HEK293 (cell line): ENCODE data around the gene ABAT.

Source experiments
- CTCF ChIA-PET: fragments of 350-600 bp; formaldehyde crosslinking; extraction: SDS; loops from one replicate; lab custom pipeline; 2021; ENCODE audit warnings: antibody characterized with exemption; lab: Yijun Ruan, JAX
- POLR2A ChIA-PET: fragments of 300-600 bp; formaldehyde crosslinking; extraction: SDS; loops from one replicate; lab custom pipeline; 2020; ENCODE audit warnings: antibody characterized with exemption, inconsistent platforms; lab: Yijun Ruan, JAX
- H3K27ac ChIP-seq: fragments of 200-500 bp; sonication (Bioruptor generic); 2 replicates; pipeline ENCODE4 v1.5.1; 2014; ENCODE audit warnings: low read depth, low read length, control low read depth, inconsistent platforms; ENCODE audit errors: extremely low read depth
- H3K36me3 ChIP-seq, 2 experiments: fragments of 200-500 bp in 1 of 2; sonication (Bioruptor generic) in 1 of 2; 1 replicate in 1 of 2; 2 replicates in 1 of 2; pipeline ENCODE4 v1.5.1; 2014 to 2017; ENCODE audit warnings: inconsistent platforms in 2 of 2, low read length in 2 of 2; ENCODE audit not compliant: control insufficient read depth in 2 of 2, insufficient read depth in 1 of 2
- H3K4me1 ChIP-seq: fragments of 200-500 bp; sonication (Bioruptor generic); 2 replicates; pipeline ENCODE4 v1.5.1; 2014; ENCODE audit warnings: mild to moderate bottlenecking, low read length, inconsistent platforms; ENCODE audit not compliant: control insufficient read depth, insufficient read depth
- H3K4me3 ChIP-seq: 2 replicates; pipeline ENCODE4 v1.5.1; 2011; ENCODE audit warnings: low read depth, mild to moderate bottlenecking, control low read depth, low read length, moderate library complexity
- H3K9me3 ChIP-seq: fragments of 200-500 bp; sonication (Bioruptor generic); 2 replicates; pipeline ENCODE4 v1.5.1; 2014; ENCODE audit warnings: low read depth, low read length, inconsistent platforms; ENCODE audit not compliant: control insufficient read depth, insufficient read depth
- EGR2 ChIP-seq: fragments of 450-650 bp; formaldehyde crosslinking; IDR thresholded peaks from 2 replicates; pipeline ENCODE4 v1.5.1; 2016; ENCODE audit warnings: low read depth, missing biosample characterization, missing genetic modification characterization
- KLF7 ChIP-seq: fragments of 450-650 bp; formaldehyde crosslinking; IDR thresholded peaks from 2 replicates; pipeline ENCODE4 v1.5.1; 2016; ENCODE audit warnings: missing biosample characterization, missing genetic modification characterization, borderline replicate concordance
- PATZ1 ChIP-seq: fragments of 450-650 bp; formaldehyde crosslinking; IDR thresholded peaks from 2 replicates; pipeline ENCODE4 v1.5.1; 2016; ENCODE audit warnings: missing biosample characterization, missing genetic modification characterization
- PRDM4 ChIP-seq: fragments of 450-650 bp; formaldehyde crosslinking; IDR thresholded peaks from 2 replicates; pipeline ENCODE4 v1.5.1; 2017; ENCODE audit warnings: missing biosample characterization, missing genetic modification characterization
- SP3 ChIP-seq: fragments of 450-650 bp; formaldehyde crosslinking; IDR thresholded peaks from 2 replicates; pipeline ENCODE4 v1.5.1; 2016; ENCODE audit warnings: missing biosample characterization, missing genetic modification characterization
- ZFHX2 ChIP-seq: fragments of 450-650 bp; formaldehyde crosslinking; conservative IDR thresholded peaks from 2 replicates; pipeline ENCODE4 v1.5.1; 2016; ENCODE audit warnings: missing biosample characterization, missing genetic modification characterization
- ZNF157 ChIP-seq: fragments of 450-650 bp; formaldehyde crosslinking; IDR thresholded peaks from 2 replicates; pipeline ENCODE4 v1.5.1; 2016; ENCODE audit warnings: missing biosample characterization, missing genetic modification characterization
- ZNF18 ChIP-seq: fragments of 450-650 bp; formaldehyde crosslinking; IDR thresholded peaks from 2 replicates; pipeline ENCODE4 v1.5.1; 2016; ENCODE audit warnings: missing biosample characterization, missing genetic modification characterization
- ZNF280D ChIP-seq: fragments of 450-650 bp; formaldehyde crosslinking; IDR thresholded peaks from 2 replicates; pipeline ENCODE4 v1.5.1; 2016; ENCODE audit warnings: missing biosample characterization, missing genetic modification characterization
- ZNF398 ChIP-seq: fragments of 450-650 bp; formaldehyde crosslinking; IDR thresholded peaks from 2 replicates; pipeline ENCODE4 v1.5.1; 2017; ENCODE audit warnings: missing biosample characterization, missing genetic modification characterization
- ZNF473 ChIP-seq: fragments of 450-650 bp; formaldehyde crosslinking; IDR thresholded peaks from 2 replicates; pipeline ENCODE4 v1.5.1; 2017; ENCODE audit warnings: missing biosample characterization, missing genetic modification characterization
- ZNF555 ChIP-seq: fragments of 450-650 bp; formaldehyde crosslinking; conservative IDR thresholded peaks from 2 replicates; pipeline ENCODE4 v1.5.1; 2017; ENCODE audit warnings: missing biosample characterization, mild to moderate bottlenecking, missing genetic modification characterization, inconsistent platforms
- ZNF558 ChIP-seq: fragments of 450-650 bp; formaldehyde crosslinking; IDR thresholded peaks from 2 replicates; pipeline ENCODE4 v1.5.1; 2016; ENCODE audit warnings: missing biosample characterization, missing genetic modification characterization
- ZNF580 ChIP-seq: fragments of 450-650 bp; formaldehyde crosslinking; IDR thresholded peaks from 2 replicates; pipeline ENCODE4 v1.5.1; 2016; ENCODE audit warnings: missing biosample characterization, missing genetic modification characterization
- ZNF624 ChIP-seq: fragments of 450-650 bp; formaldehyde crosslinking; IDR thresholded peaks from 2 replicates; pipeline ENCODE4 v1.5.1; 2017; ENCODE audit warnings: missing biosample characterization, missing genetic modification characterization
- ZNF664 ChIP-seq: fragments of 450-650 bp; formaldehyde crosslinking; IDR thresholded peaks from 2 replicates; pipeline ENCODE4 v1.5.1; 2016; ENCODE audit warnings: missing biosample characterization, missing genetic modification characterization
- ZNF701 ChIP-seq: fragments of 450-650 bp; formaldehyde crosslinking; IDR thresholded peaks from 2 replicates; pipeline ENCODE4 v1.5.1; 2016; ENCODE audit warnings: missing biosample characterization, missing genetic modification characterization
- ZNF768 ChIP-seq: fragments of 450-650 bp; formaldehyde crosslinking; IDR thresholded peaks from 2 replicates; pipeline ENCODE4 v1.5.1; 2018; ENCODE audit warnings: missing biosample characterization, mild to moderate bottlenecking, missing genetic modification characterization
- ZXDB ChIP-seq: fragments of 450-650 bp; formaldehyde crosslinking; IDR thresholded peaks from 2 replicates; pipeline ENCODE4 v1.5.1; 2016; ENCODE audit warnings: missing biosample characterization, missing genetic modification characterization

Gene ABAT

GRCh38 chr16:8796469-8797363 lies 122.3 kb downstream of the ABAT start:
- TF ChIP-seq ZNF558 (tag by site-specific recombination) (no peak), PRDM4 (no peak), ZNF768 (0 out of 2 replicates have a peak, but pooled peaks have one; percentile 18), ZNF473 (tag by site-specific recombination) (no peak), ZFHX2 (0 out of 2 replicates have a peak, but pooled peaks have one; percentile 18)
- Histone ChIP-seq H3K36me3 (peaks cover 4 to 26% of the 10 kb centered on the region in 2 experiments; a peak in 2 of 3 replicates), H3K4me1 (no peaks in the 10 kb centered on the region), H3K9me3 (no peaks in the 10 kb centered on the region), H3K4me3 (peak overlapping the region; percentile 87), H3K27ac (no peak overlapping the region; the same call in 1 of the 2 replicates)
- CTCF ChIA-PET, result interaction anchor here (0.6 to 2.9 kb wide), 4 partner anchors 16 to 213 kb away, joined by 3 to 12 read pairs (median 6); no protein-coding TSS in a partner anchor
- POLR2A ChIA-PET, result interaction anchor here (0.9 to 2.0 kb wide), 3 partner anchors 71 to 294 kb away, joined by 3 to 14 read pairs (median 4); partner anchors contain the start of gene CARHSP1

GRCh38 chr16:8797364-8798173 lies 123.2 kb downstream of the ABAT start, which contains the start of the genes PMM2 and TMEM186:
Gene PMM2 (plus strand): TSS chr16:8797839. CDS start chr16:8797883, 44 bp downstream.
Gene TMEM186 (minus strand): TSS chr16:8797639. CDS start chr16:8797614, 25 bp downstream.
- peak within 1 kb of the TSS; percentile 87 for H3K4me3 ChIP-seq
- peaks cover 9 to 35% of the 10 kb centered on the region in 2 experiments; a peak in 2 of 3 replicates for H3K36me3 ChIP-seq
- H3K27ac ChIP-seq, result peak within 1 kb of the TSS; percentile 40; the same call in 1 of the 2 replicates
- no peaks in the 10 kb centered on the region for H3K9me3 ChIP-seq
- no peaks in the 10 kb centered on the region for H3K4me1 ChIP-seq
- CTCF ChIA-PET, result interaction anchor here (0.5 to 2.9 kb wide), 3 partner anchors 83 to 228 kb away, joined by 3 to 12 read pairs (median 4); no protein-coding TSS in a partner anchor
- POLR2A ChIA-PET, result interaction anchor here (0.7 to 2.0 kb wide), 4 partner anchors 55 to 293 kb away, joined by 3 to 14 read pairs (median 5); partner anchors contain the start of gene CARHSP1
- TF ChIP-seq SP3 (tag by site-specific recombination), result peak; percentile 94
- TF ChIP-seq PATZ1 (tag by site-specific recombination), result peak; percentile 96
- TF ChIP-seq ZNF280D (tag by site-specific recombination), result no peak
- TF ChIP-seq ZNF580 (tag by site-specific recombination), result peak; percentile 91
- no peak for TF ChIP-seq ZNF157
- TF ChIP-seq KLF7 (tag by site-specific recombination), result 0 out of 2 replicates have a peak, but pooled peaks have one; percentile 9
- 0 out of 2 replicates have a peak, but pooled peaks have one; percentile 16 for TF ChIP-seq ZNF18 (tag by site-specific recombination)
- TF ChIP-seq ZNF624 (tag by site-specific recombination), result no peak
- peak; percentile 37; the same call in 1 of the 2 replicates for TF ChIP-seq ZNF398
- TF ChIP-seq ZXDB, result peak; percentile 64; the same call in 1 of the 2 replicates
- peak; percentile 87 for TF ChIP-seq EGR2
- TF ChIP-seq ZNF664 (tag by site-specific recombination), result no peak
- TF ChIP-seq ZNF555, result no peak
- TF ChIP-seq ZNF701, result no peak
